ENCODE results near the gene AKT1.
A peak's percentile ranks its signal among the peaks of the same experiment; 100 is the strongest.

- TF ChIP-seq CTCF (IDR thresholded peaks at IDR 0.05) (peak; percentile 14 to 28 (median 24)), POLR2A (IDR thresholded peaks at IDR 0.05) (no peak)
These were observed 63.9 kb downstream of the AKT1 start for GRCh38 chr14:104731320-104732294.
